Fibroblast of skin of left biceps (primary cell): ENCODE measurements around the gene APBB3.

Experiments used
- DNase-seq, 2 experiments: peaks; one replicate each; pipeline ENCODE4 v3.0.0-alpha.2; 2013; ENCODE audit warnings: low read depth in 2 of 2

Gene APBB3

GRCh38 chr5:140576776-140577201 lies 12.4 kb upstream of the APBB3 start:
- DNase-seq = no peak

- no peak for DNase-seq
Measured at GRCh38 chr5:140575309-140575708, 10.9 kb upstream of the APBB3 start.

GRCh38 chr5:140574165-140574564 lies 9.8 kb upstream of the APBB3 start:
- no peak for DNase-seq

- DNase-seq = no peak
Measured at GRCh38 chr5:140573683-140574082, 9.3 kb upstream of the APBB3 start.

GRCh38 chr5:140571105-140571504 lies 6.7 kb upstream of the APBB3 start:
- DNase-seq = no peak

- no peak for DNase-seq
Measured at GRCh38 chr5:140570488-140570887, 6.1 kb upstream of the APBB3 start.

GRCh38 chr5:140570058-140570457 lies 5.7 kb upstream of the APBB3 start:
- no peak for DNase-seq

GRCh38 chr5:140569197-140569596 lies 4.8 kb upstream of the APBB3 start:
- no peak for DNase-seq

GRCh38 chr5:140568443-140569063 lies 4.2 kb upstream of the APBB3 start:
- no peak for DNase-seq

- no peak for DNase-seq
Measured at GRCh38 chr5:140567871-140568270, 3.5 kb upstream of the APBB3 start.

- no peak for DNase-seq
Measured at GRCh38 chr5:140567136-140567818, 2.9 kb upstream of the APBB3 start.

GRCh38 chr5:140566665-140567064 lies 2.3 kb upstream of the APBB3 start:
- DNase-seq = no peak

- DNase-seq = no peak
Measured at GRCh38 chr5:140565780-140566095, 1.3 kb upstream of the APBB3 start.

GRCh38 chr5:140565024-140565779 lies 804 bp upstream of the APBB3 start:
- DNase-seq = no peak

GRCh38 chr5:140563596-140563995 lies 802 bp downstream of the APBB3 start:
- no peak for DNase-seq

- DNase-seq = no peak
Measured at GRCh38 chr5:140561753-140562523, 2.5 kb downstream of the APBB3 start.

GRCh38 chr5:140560227-140560626 lies 4.2 kb downstream of the APBB3 start:
- no peak for DNase-seq

- no peak for DNase-seq
Measured at GRCh38 chr5:140558542-140558941, 5.9 kb downstream of the APBB3 start.

GRCh38 chr5:140557965-140558364 lies 6.4 kb downstream of the APBB3 start:
- DNase-seq = no peak

- DNase-seq = peak; percentile 56 to 59
Measured at GRCh38 chr5:140557136-140557805, 7.1 kb downstream of the APBB3 start, which contains the start of gene SRA1. SRA1 (minus strand) TSS chr5:140557473; CDS start chr5:140557452, 21 bp downstream.

- no peak for DNase-seq
Measured at GRCh38 chr5:140556438-140556837, 8.0 kb downstream of the APBB3 start.
